Measurements from ENCODE around the gene PLSCR5. TPM values are rescaled to one million over a fixed set of nuclear protein-coding genes. Genes with fewer than 3 reads are reported as not detected.
A peak's percentile ranks its signal among the peaks of the same experiment; 100 is the strongest.

The PLSCR5 gene
- total and polyA plus RNA-seq, 8 donors = not detected

- intact Hi-C loops (cut with DNase I; ENCODE audit: low total_unique reads) = no loop called here
- no peaks in the 10 kb centered on the region for H3K9me3 ChIP-seq
- H3K27ac ChIP-seq = peak overlapping the region in 1 of 5 donors; percentile 1
- peaks cover 0 to 20% (median 5%) of the 10 kb centered on the region in 4 donors for H3K4me1 ChIP-seq
- H3K36me3 ChIP-seq = no peaks in the 10 kb centered on the region
- no peak for DNase-seq
- H3K27me3 ChIP-seq = no peaks in the 10 kb centered on the region
- TF ChIP-seq POLR2AphosphoS5 (IDR thresholded peaks at IDR 0.05) (no peak), EP300 (IDR thresholded peaks at IDR 0.05) (no peak), CTCF (IDR thresholded peaks at IDR 0.05) (no peak), POLR2A (IDR thresholded peaks at IDR 0.05) (no peak)
- no peak overlapping the region for H3K4me3 ChIP-seq
Observed at GRCh38 chr3:146550070-146550615, 55.0 kb downstream of the PLSCR5 start.

GRCh38 chr3:146547235-146547835 is 57.8 kb downstream of the PLSCR5 start:
- TF ChIP-seq EP300 (IDR thresholded peaks at IDR 0.05) (no peak), POLR2AphosphoS5 (IDR thresholded peaks at IDR 0.05) (no peak), CTCF (IDR thresholded peaks at IDR 0.05) (no peak), POLR2A (IDR thresholded peaks at IDR 0.05) (no peak)
- Histone ChIP-seq H3K4me3 (no peak overlapping the region), H3K4me1 (peaks cover 1 to 33% (median 12%) of the 10 kb centered on the region in 4 donors), H3K27ac (no peak overlapping the region), H3K27me3 (no peaks in the 10 kb centered on the region), H3K36me3 (no peaks in the 10 kb centered on the region), H3K9me3 (no peaks in the 10 kb centered on the region)
- DNase-seq = no peak
- intact Hi-C loops (cut with DNase I; ENCODE audit: low total_unique reads) = no loop called here

GRCh38 chr3:146546366-146546965 is 58.7 kb downstream of the PLSCR5 start:
- DNase-seq = no peak
- WGBS, 5 donors = 66 to 84% (median 70%) methylated on average over 1 of the region's 1 CpG
- H3K9me3 ChIP-seq = no peaks in the 10 kb centered on the region
- H3K27me3 ChIP-seq = no peaks in the 10 kb centered on the region
- no peak overlapping the region for H3K27ac ChIP-seq
- TF ChIP-seq POLR2AphosphoS5 (IDR thresholded peaks at IDR 0.05) (no peak), EP300 (IDR thresholded peaks at IDR 0.05) (no peak), CTCF (IDR thresholded peaks at IDR 0.05) (no peak), POLR2A (IDR thresholded peaks at IDR 0.05) (no peak)
- intact Hi-C loops (cut with DNase I; ENCODE audit: low total_unique reads) = no loop called here
- peaks cover 8 to 42% (median 20%) of the 10 kb centered on the region in 4 donors for H3K4me1 ChIP-seq
- H3K4me3 ChIP-seq = no peak overlapping the region
- no peaks in the 10 kb centered on the region for H3K36me3 ChIP-seq

GRCh38 chr3:146544929-146545528 is 60.1 kb downstream of the PLSCR5 start:
- Histone ChIP-seq H3K27me3 (no peaks in the 10 kb centered on the region), H3K27ac (peak overlapping the region; percentile 88 to 99 (median 97)), H3K36me3 (no peaks in the 10 kb centered on the region), H3K4me3 (peak overlapping the region; percentile 56 to 88 (median 73)), H3K9me3 (no peaks in the 10 kb centered on the region), H3K4me1 (peaks cover 8 to 43% (median 31%) of the 10 kb centered on the region in 4 donors)
- 52 to 54% (median 54%) methylated on average over 8 of the region's 8 CpGs for WGBS, 5 donors
- intact Hi-C loops (cut with DNase I; ENCODE audit: low total_unique reads) = no loop called here
- TF ChIP-seq EP300 (IDR thresholded peaks at IDR 0.05) (no peak), CTCF (IDR thresholded peaks at IDR 0.05) (no peak)
- no peak for DNase-seq

All from stomach (tissue), 9 donors.